ENCODE results near the gene PDE7B.
"Not testable (repeated sequence)": the region's sequence is repeated elsewhere in the genome, so short reads cannot be mapped to it uniquely, and the experiment has no call there.

The PDE7B gene

GRCh38 chr6:136210398-136211165 lies 359.1 kb downstream of the PDE7B start:
- no peak for DNase-seq

- no peak for DNase-seq
Measured at GRCh38 chr6:136212608-136213007, 361.1 kb downstream of the PDE7B start.

- DNase-seq, result no peak
Measured at GRCh38 chr6:136213012-136213539, 361.6 kb downstream of the PDE7B start.

GRCh38 chr6:136213853-136214252 lies 362.4 kb downstream of the PDE7B start:
- DNase-seq, result no peak

GRCh38 chr6:136216503-136217401 lies 365.3 kb downstream of the PDE7B start:
- no peak for DNase-seq

- not testable (repeated sequence) for DNase-seq
Measured at GRCh38 chr6:136224974-136225373, 373.5 kb downstream of the PDE7B start.

GRCh38 chr6:136225496-136225895 lies 374.0 kb downstream of the PDE7B start:
- DNase-seq, result peak; percentile 16 to 28

- DNase-seq, result peak; percentile 33 to 60
Measured at GRCh38 chr6:136226027-136226673, 374.6 kb downstream of the PDE7B start.

GRCh38 chr6:136226674-136227377 lies 375.3 kb downstream of the PDE7B start:
- no peak for DNase-seq

- no peak for DNase-seq
Measured at GRCh38 chr6:136228814-136229213, 377.3 kb downstream of the PDE7B start.

GRCh38 chr6:136230219-136230853 lies 378.8 kb downstream of the PDE7B start:
- DNase-seq, result no peak

GRCh38 chr6:136232701-136233100 lies 381.2 kb downstream of the PDE7B start:
- DNase-seq, result no peak

- no peak for DNase-seq
Measured at GRCh38 chr6:136235233-136235564, 383.7 kb downstream of the PDE7B start.

GRCh38 chr6:136236466-136237293 lies 385.2 kb downstream of the PDE7B start:
- no peak for DNase-seq

GRCh38 chr6:136244061-136244616 lies 392.6 kb downstream of the PDE7B start:
- DNase-seq, result no peak

All from activated CD4-positive, alpha-beta T cell treated with anti-CD3 and anti-CD28 coated beads, Interleukin-2, amount 50 U/mL, for 48 hours (primary cell).